Memory B cell (primary cell): Measurements from ENCODE around the gene ANAPC2.

Experiments
- ATAC-seq: fragments of 150-1000 bp; cut with Tn5 transposase; 2 replicates; pipeline ENCODE4 v1.10.0; 2021; ENCODE audit warnings: low read depth, mild to moderate bottlenecking, moderate library complexity
- DNase-seq, 2 donors: peaks; one replicate each; pipeline ENCODE4 v3.0.0; 2022; ENCODE audit warnings: low spot score in 2 of 2
- H3K27ac Mint-ChIP-seq: one replicate; pipeline ENCODE4 v1.8.0; 2022; ENCODE audit warnings: mild to moderate bottlenecking, moderate library complexity, mixed read lengths
- H3K27me3 Mint-ChIP-seq: one replicate; pipeline ENCODE4 v1.8.0; 2022; ENCODE audit warnings: mixed read lengths
- H3K36me3 Mint-ChIP-seq: one replicate; pipeline ENCODE4 v1.8.0; 2022; ENCODE audit warnings: mild to moderate bottlenecking, mixed read lengths
- H3K4me1 Mint-ChIP-seq: one replicate; pipeline ENCODE4 v1.8.0; 2022; ENCODE audit warnings: mixed read lengths
- H3K4me3 Mint-ChIP-seq: one replicate; pipeline ENCODE4 v1.8.0; 2022; ENCODE audit warnings: mild to moderate bottlenecking, moderate library complexity, mixed read lengths
- H3K9me3 Mint-ChIP-seq: one replicate; pipeline ENCODE4 v1.8.0; 2022; ENCODE audit warnings: mixed read lengths

Gene ANAPC2

DNA sequence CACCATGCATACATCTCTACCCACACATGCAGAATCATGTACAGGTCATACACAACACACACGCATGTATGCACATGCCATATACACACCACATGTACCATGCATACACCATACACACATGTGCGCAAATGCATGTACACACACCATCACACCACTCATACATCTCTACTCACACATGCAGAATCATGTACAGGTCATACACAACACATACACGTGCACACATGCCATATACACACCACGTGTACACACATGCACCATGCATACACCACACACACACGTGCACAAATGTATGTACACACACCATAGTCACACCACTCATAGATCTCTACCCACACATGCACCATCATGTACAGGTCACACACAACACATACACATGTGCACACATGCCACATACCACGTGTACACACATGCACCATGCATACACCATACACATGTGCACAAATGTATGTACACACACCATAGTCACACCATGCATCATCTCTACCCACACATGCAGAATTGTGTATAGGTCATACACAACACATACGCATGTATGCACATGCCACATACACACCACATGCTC lies 35.4 kb downstream of the ANAPC2 start:
- ATAC-seq (no peak), DNase-seq (no peak)
- H3K9me3 Mint-ChIP-seq, result no peaks in the 10 kb centered on the region
- H3K27me3 Mint-ChIP-seq, result peaks cover 9% of the 10 kb centered on the region
- H3K36me3 Mint-ChIP-seq, result no peaks in the 10 kb centered on the region
- no peak overlapping the region for H3K4me3 Mint-ChIP-seq
- peaks cover 6% of the 10 kb centered on the region for H3K4me1 Mint-ChIP-seq
- no peak overlapping the region for H3K27ac Mint-ChIP-seq

DNA sequence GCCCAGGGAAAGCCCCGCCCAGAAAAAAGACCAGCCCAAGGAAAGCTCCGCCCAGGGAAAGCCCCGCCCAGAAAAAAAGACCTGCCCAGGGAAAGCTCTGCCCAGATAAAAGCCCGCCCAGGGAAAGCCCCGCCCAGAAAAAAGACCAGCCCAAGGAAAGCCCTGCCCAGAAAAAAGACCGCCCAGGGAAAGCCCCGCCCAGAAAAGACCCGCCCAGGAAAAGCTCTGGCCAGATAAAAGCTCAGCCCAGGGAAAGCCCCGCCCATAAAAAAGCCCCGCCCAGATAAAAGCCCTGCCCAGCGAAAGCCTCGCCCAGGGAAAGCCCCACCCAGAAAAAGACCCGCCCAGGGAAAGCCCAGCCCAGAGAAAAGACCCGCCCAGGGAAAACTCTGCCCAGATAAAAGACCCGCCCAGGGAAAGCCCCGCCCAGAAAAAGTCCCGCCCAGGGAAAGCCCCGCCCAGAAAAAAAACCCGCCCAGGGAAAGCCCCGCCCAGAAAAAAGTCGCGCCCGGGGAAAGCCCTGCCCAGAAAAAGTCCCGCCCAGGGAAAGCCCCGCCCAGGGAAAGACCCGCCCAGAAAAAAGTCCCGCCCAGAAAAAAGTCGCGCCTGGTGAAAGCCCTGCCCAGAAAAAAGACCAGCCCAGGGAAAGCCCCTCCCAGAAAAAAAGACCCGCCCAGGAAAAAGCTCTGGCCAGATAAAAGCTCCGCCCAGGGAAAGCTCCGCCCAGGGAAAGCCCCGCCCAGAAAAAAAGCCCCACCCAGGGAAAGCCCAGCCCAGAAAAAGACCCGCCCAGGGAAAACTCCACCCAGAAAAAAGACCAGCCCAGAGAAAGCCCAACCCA lies 37.5 kb downstream of the ANAPC2 start:
- Mint-ChIP-seq H3K9me3 (no peaks in the 10 kb centered on the region), H3K36me3 (no peaks in the 10 kb centered on the region), H3K4me1 (peaks cover 7% of the 10 kb centered on the region), H3K27me3 (peaks cover 15% of the 10 kb centered on the region), H3K4me3 (no peak overlapping the region), H3K27ac (no peak overlapping the region)
- peak; percentile 51 for ATAC-seq
- peak; percentile 49 to 61 for DNase-seq

DNA sequence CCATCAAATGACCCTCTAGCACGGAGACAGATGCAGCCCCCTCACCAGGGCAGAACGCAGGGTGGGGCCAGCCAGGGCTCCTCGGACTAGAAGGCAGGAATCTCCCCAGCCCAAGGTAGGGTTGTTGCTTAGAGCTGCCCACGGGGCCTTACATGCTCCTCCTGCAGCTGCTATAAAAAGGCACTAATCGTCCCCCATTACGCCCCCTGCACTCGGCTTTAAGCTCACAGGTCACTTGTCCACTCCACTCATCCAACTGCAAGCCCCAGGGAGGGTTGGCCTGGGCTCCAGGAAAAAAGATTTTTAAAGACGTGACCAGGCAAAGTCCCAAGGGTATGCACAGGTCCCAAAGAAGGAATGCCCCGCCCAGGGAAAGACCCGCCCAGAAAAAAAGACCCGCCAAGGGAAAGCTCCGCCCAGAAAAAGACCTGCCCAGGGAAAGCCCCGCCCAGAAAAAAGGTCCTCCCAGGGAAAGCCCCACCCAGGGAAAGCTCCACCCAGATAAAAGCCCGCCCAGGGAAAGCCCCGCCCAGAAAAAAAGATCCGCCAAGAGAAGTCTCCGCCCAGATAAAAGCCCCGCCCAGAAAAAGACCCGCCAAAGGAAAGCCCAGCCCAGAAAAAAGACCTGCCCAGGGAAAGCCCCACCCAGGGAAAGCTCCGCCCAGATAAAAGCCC lies 38.3 kb downstream of the ANAPC2 start:
- Mint-ChIP-seq H3K4me1 (peaks cover 7% of the 10 kb centered on the region), H3K36me3 (no peaks in the 10 kb centered on the region), H3K4me3 (no peak overlapping the region), H3K9me3 (no peaks in the 10 kb centered on the region), H3K27me3 (peaks cover 15% of the 10 kb centered on the region), H3K27ac (no peak overlapping the region)
- ATAC-seq (no peak), DNase-seq (no peak)

DNA sequence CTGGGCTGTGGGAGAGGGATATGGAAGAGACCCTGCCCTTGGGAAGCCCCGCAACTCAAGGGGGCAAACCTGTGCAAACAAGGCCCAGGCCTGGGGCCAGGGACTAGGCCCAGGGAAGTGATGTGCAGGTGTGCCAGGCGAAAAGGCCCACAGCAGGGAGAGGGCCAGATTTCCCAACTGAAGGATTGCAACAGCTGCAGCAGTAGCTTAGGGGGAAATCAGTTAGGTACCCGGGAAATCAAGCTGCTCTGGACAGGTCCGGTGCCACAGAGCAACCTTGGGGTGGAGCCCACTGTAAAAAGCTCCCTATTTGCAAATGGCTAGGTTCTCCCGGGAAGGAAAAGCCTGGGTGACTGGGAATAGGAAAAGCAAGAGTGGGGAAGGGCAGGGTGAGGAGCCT lies 39.0 kb downstream of the ANAPC2 start:
- DNase-seq (no peak), ATAC-seq (no peak)
- peak overlapping the region; percentile 17 for H3K27ac Mint-ChIP-seq
- no peaks in the 10 kb centered on the region for H3K36me3 Mint-ChIP-seq
- peaks cover 17% of the 10 kb centered on the region for H3K27me3 Mint-ChIP-seq
- peaks cover 7% of the 10 kb centered on the region for H3K4me1 Mint-ChIP-seq
- no peak overlapping the region for H3K4me3 Mint-ChIP-seq
- no peaks in the 10 kb centered on the region for H3K9me3 Mint-ChIP-seq

DNA sequence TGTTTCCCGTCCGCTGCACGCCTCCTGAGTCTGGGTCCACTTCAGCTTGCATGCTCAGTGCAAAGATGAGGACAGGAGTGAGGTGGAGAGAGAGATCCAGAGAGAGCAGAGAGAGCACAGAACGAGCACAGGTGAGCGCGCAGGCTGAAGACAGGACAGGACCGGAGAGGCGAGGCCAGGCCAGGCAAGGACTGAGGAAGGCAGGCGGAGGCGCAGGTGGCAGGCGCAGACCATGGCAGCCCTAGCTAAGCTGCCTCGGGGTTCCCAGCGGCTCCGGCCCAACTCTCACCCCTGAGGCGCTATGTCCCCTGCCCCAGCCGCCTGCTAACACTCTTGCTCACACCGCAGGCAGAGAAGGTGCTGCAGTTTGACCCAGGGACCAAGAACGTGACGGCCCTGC lies 39.7 kb downstream of the ANAPC2 start:
- peaks cover 20% of the 10 kb centered on the region for H3K27me3 Mint-ChIP-seq
- H3K27ac Mint-ChIP-seq, result no peak overlapping the region
- DNase-seq (no peak), ATAC-seq (no peak)
- H3K4me3 Mint-ChIP-seq, result no peak overlapping the region
- H3K9me3 Mint-ChIP-seq, result no peaks in the 10 kb centered on the region
- H3K36me3 Mint-ChIP-seq, result no peaks in the 10 kb centered on the region
- peaks cover 7% of the 10 kb centered on the region for H3K4me1 Mint-ChIP-seq

DNA sequence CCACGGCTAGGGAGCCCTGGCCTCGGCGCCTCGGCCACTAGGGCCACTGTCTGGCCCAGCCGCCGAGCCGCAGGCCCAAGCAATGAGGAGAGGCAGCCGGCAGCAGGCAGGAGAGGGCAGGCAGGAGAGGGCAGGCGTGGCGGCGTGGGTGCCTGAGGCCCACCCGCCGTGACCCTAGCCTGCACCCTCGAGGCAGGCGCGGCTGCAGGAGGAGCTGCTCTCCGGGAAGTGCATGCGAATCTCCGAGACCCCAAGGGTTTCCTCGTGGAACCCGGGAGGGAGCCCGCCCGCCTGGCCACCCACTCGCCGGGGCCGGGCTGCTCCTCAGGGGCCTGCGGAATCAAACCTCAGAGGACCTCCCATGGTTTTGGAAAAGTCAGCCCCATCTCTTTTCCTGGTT lies 40.1 kb downstream of the ANAPC2 start:
- DNase-seq, result no peak
- no peak for ATAC-seq
- Mint-ChIP-seq H3K4me1 (peaks cover 7% of the 10 kb centered on the region), H3K27me3 (peaks cover 20% of the 10 kb centered on the region), H3K9me3 (no peaks in the 10 kb centered on the region), H3K27ac (no peak overlapping the region), H3K4me3 (no peak overlapping the region), H3K36me3 (no peaks in the 10 kb centered on the region)

DNA sequence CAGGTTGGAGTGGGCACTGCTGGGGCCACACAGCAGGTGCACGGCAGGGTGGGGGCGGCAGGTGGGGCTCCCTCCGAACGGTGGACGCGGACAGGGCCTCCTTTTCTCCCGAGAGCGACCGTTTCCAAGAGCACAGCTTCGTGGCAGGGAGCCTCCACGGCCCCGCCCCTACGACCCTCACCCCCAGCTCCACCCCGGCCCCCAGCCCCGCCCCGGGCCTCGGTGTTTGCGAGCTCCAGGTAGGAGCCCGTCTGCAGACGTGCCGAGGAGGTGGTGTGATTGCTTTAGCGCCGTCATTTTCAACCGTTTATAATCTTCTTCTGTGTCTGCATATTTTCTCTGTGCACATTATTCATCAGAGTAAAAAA lies 40.6 kb downstream of the ANAPC2 start:
- Mint-ChIP-seq H3K27ac (no peak overlapping the region), H3K4me3 (no peak overlapping the region), H3K36me3 (no peaks in the 10 kb centered on the region), H3K9me3 (no peaks in the 10 kb centered on the region), H3K4me1 (peaks cover 7% of the 10 kb centered on the region), H3K27me3 (peaks cover 20% of the 10 kb centered on the region)
- DNase-seq, result no peak
- ATAC-seq, result no peak

DNA sequence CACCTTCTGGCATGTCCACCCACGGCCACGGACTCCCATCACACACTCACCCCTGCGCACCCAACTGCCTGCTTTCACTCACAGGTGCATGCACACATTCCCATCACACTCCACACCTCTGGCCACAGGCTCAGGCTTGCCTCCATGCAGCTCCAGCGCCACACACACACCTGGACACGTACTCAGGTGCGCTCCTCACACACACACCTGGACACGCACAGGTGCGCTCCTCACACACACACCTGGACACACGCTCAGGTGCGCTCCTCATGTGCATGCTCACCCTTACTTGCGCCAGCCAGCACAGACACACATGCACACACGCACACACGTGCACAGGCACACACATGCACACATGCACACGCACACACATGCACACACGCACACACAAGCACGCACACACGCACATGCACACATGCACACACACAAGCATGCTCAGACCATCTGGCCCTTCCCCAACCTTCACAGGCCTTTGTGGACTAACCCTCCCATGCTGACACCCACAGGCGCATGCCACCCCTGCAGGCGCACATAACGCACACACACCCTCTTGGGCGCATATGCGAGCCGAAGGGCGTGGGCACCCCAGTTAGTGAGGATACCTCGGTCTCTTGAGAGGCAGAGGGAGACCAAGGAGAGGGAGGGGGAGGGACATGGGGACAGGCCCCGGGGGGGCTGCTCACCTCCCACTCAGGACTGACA lies 41.1 kb downstream of the ANAPC2 start:
- ATAC-seq, result no peak
- Mint-ChIP-seq H3K36me3 (no peaks in the 10 kb centered on the region), H3K4me3 (no peak overlapping the region), H3K27ac (no peak overlapping the region), H3K9me3 (no peaks in the 10 kb centered on the region), H3K4me1 (peaks cover 9% of the 10 kb centered on the region), H3K27me3 (peaks cover 23% of the 10 kb centered on the region)
- DNase-seq, result no peak

DNA sequence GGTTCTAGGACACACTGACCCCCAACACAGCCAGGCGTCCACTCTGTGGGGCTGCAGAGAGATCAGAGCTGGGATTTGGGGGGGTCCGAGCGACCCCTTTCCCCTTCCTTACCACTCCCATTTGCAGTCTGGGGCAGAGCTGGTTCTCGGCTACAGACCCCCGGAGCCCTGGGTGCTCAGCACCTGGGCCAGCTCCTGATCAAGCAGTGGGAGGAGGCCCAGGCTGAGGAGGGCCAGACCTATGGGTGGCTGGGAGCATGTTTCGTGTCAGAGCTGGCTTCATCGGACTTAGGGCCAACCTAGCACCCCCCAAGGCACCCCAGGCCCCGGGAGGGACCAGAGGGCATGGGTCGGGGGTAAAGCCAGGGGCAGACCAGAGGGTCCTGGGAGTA lies 41.8 kb downstream of the ANAPC2 start:
- no peak for ATAC-seq
- no peaks in the 10 kb centered on the region for H3K36me3 Mint-ChIP-seq

DNA sequence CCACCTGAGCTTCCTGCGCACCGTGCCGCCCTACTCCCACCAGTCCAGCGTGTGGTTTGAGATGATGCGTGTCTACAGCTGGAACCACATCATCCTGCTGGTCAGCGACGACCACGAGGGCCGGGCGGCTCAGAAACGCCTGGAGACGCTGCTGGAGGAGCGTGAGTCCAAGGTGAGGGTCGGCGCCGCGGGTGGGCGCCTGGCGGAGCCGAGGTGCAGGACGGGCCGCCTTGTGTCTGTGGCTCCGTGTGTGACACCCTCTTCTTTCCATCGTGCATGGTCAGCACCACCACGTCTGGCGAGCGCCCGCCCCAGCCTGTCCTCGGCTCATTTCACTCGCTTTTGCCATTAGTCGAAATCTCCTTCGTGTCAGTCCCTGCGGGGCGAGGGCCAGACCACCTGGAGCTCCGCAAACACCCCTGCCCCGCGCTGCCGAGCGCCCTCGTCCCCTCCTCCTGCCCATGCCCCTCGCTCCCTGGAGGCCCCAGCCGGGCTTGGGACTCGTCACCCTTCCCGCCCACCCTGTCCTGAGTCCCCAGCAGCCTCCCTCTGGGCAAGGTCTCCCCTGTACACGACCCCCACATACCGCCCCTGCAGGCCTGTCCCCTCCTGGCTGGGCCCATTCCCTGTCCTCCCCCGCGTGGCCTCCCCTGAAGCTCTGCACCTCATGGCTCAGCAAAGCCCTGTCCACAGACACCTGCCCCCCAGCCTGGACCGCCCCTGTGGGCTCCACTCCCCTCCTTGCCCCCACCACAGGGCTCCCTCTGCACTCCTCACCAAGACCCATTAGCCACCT lies 42.4 kb downstream of the ANAPC2 start:
- ATAC-seq (no peak), DNase-seq (no peak)
- no peak overlapping the region for H3K27ac Mint-ChIP-seq
- H3K27me3 Mint-ChIP-seq, result peaks cover 30% of the 10 kb centered on the region
- H3K36me3 Mint-ChIP-seq, result no peaks in the 10 kb centered on the region
- H3K4me1 Mint-ChIP-seq, result peaks cover 10% of the 10 kb centered on the region
- no peak overlapping the region for H3K4me3 Mint-ChIP-seq
- H3K9me3 Mint-ChIP-seq, result no peaks in the 10 kb centered on the region

More for the DNA sequence above, 41.8 kb downstream of the ANAPC2 start:
- Mint-ChIP-seq H3K27ac (no peak overlapping the region), H3K4me1 (peaks cover 10% of the 10 kb centered on the region), H3K9me3 (no peaks in the 10 kb centered on the region), H3K4me3 (no peak overlapping the region), H3K27me3 (peaks cover 28% of the 10 kb centered on the region)
- DNase-seq, result no peak

DNA sequence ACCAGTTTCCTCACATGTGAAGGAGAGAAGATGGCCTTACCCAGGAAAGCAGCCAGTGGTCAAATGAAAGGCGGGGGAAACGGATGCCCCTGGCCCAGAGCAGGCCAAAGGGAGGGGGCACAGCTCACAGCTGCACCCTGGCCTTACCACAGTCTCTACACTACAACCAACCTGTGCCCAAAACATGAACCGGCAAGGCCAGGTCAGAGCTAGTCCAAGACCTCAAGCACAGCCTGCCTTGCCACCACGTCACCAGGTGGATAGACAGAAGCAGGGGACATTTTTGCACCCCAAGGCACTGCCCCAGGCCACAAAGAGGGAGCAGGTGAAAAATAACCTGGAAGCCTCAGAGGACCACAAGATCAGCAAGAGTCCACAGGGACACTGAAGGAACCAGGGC lies 44.9 kb downstream of the ANAPC2 start:
- ATAC-seq (no peak), DNase-seq (no peak)
- no peak overlapping the region for H3K27ac Mint-ChIP-seq

DNA sequence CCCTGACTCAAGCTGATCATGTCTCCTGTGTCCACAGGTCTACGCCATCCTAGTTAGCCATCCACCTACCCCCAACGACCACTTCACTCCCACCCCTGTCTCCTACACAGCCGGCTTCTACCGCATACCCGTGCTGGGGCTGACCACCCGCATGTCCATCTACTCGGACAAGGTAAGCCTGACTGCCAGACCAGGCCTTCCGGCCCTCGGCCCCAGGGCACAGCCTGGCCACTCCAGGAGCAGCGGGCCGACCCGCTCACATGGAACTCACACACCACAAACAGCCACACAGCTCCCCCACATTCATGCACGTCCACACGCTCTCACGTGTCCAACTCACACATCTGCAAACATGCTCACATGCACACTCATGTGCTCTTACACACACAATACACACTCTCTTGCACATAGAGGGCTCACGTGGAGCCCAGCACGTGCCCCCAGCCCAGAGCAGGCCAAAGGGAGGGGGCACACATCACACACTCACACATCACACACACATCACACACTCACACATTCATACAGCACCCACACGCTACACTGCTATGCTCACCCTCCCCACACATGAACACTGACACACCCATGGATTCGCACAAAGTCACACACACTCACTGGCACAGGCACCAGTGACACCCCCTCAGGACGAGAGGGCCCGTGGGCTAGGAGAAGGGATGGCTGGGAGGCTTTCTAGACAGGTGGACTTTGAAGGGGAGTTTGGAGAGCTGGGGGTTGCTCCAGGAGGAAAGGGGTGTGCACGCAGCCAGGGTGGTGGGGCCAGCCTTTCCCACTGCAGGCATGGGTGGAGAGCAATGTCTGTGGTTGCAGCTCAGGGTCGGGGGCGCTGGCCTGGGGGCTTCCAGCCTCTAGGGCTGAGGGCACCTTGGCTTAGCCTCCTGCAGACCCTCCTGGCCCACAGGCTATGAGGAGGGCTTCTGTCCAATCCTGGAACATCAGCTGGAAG lies 46.1 kb downstream of the ANAPC2 start:
- H3K4me1 Mint-ChIP-seq, result peaks cover 8% of the 10 kb centered on the region
- no peak overlapping the region for H3K4me3 Mint-ChIP-seq
- H3K27me3 Mint-ChIP-seq, result peaks cover 45% of the 10 kb centered on the region
- H3K36me3 Mint-ChIP-seq, result no peaks in the 10 kb centered on the region
- no peaks in the 10 kb centered on the region for H3K9me3 Mint-ChIP-seq
- H3K27ac Mint-ChIP-seq, result no peak overlapping the region
- no peak for ATAC-seq
- DNase-seq, result no peak

More for the DNA sequence above, 44.9 kb downstream of the ANAPC2 start:
- Mint-ChIP-seq H3K36me3 (no peaks in the 10 kb centered on the region), H3K4me1 (peaks cover 7% of the 10 kb centered on the region), H3K9me3 (no peaks in the 10 kb centered on the region), H3K27me3 (peaks cover 42% of the 10 kb centered on the region), H3K4me3 (no peak overlapping the region)
